OCI-LY7 (cell line): Measurements from ENCODE around the gene SERINC2.

Experiments used
- EZH2phosphoT487 ChIP-seq: fragments of 200-600 bp; sonication (generic); IDR thresholded peaks from 2 replicates; pipeline ENCODE4 v1.6.1; 2018; ENCODE audit warnings: low read depth, borderline replicate concordance, mild to moderate bottlenecking, mixed run types, antibody characterized with exemption, low read length, moderate library complexity, mixed read lengths
- TF ChIP-seq, protein P1 (sequence below): fragments of 200-600 bp; sonication (generic); conservative IDR thresholded peaks from 2 replicates; pipeline ENCODE4 v1.5.1; 2014; ENCODE audit warnings: mild to moderate bottlenecking, antibody characterized with exemption, low read length, moderate library complexity, mixed read lengths

DNA sequence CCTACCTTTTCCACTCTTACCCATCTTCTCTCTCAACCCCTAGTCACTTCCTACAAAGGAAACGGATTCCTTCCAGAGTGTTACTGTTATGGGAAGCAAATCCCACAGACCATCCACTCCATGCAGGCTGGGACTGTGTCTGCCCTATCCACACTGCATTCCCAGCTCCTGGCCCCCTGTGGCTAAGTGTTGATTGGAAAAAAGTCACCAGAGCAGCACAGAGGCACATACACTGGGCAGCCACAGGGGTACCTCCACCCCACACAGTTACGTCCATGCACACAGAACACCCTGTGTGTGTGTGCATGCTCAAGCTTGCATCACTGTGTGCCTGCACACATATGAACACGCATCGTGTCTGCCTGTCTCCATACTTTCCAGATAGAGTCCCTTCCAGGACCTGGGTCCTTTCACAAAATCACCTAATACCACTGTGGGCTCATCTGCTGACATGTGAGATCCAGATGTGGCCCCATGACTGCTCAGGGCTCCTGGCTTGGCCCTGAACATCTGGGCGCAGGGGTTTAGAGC lies 4.2 kb upstream of the SERINC2 start:
- TF ChIP-seq, protein P1, sequence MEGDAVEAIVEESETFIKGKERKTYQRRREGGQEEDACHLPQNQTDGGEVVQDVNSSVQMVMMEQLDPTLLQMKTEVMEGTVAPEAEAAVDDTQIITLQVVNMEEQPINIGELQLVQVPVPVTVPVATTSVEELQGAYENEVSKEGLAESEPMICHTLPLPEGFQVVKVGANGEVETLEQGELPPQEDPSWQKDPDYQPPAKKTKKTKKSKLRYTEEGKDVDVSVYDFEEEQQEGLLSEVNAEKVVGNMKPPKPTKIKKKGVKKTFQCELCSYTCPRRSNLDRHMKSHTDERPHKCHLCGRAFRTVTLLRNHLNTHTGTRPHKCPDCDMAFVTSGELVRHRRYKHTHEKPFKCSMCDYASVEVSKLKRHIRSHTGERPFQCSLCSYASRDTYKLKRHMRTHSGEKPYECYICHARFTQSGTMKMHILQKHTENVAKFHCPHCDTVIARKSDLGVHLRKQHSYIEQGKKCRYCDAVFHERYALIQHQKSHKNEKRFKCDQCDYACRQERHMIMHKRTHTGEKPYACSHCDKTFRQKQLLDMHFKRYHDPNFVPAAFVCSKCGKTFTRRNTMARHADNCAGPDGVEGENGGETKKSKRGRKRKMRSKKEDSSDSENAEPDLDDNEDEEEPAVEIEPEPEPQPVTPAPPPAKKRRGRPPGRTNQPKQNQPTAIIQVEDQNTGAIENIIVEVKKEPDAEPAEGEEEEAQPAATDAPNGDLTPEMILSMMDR, result no peak
- no peak for TF ChIP-seq EZH2phosphoT487
